GM21367 (cell line): Measurements from ENCODE around the gene ABHD12.

Experiments used
- ATAC-seq: cut with Tn5 transposase; IDR thresholded peaks from one replicate; pipeline ENCODE4 v1.9.1; 2021; ENCODE audit not compliant: unreplicated experiment

ABHD12 gene

GRCh38 chr20:25258828-25259227 lies 131.8 kb downstream of the ABHD12 start:
- ATAC-seq = no peak

GRCh38 chr20:25258476-25258805 lies 132.2 kb downstream of the ABHD12 start:
- ATAC-seq = no peak

GRCh38 chr20:25257756-25258475 lies 132.7 kb downstream of the ABHD12 start:
- ATAC-seq = no peak

GRCh38 chr20:25257130-25257529 lies 133.5 kb downstream of the ABHD12 start:
- ATAC-seq = no peak

DNA sequence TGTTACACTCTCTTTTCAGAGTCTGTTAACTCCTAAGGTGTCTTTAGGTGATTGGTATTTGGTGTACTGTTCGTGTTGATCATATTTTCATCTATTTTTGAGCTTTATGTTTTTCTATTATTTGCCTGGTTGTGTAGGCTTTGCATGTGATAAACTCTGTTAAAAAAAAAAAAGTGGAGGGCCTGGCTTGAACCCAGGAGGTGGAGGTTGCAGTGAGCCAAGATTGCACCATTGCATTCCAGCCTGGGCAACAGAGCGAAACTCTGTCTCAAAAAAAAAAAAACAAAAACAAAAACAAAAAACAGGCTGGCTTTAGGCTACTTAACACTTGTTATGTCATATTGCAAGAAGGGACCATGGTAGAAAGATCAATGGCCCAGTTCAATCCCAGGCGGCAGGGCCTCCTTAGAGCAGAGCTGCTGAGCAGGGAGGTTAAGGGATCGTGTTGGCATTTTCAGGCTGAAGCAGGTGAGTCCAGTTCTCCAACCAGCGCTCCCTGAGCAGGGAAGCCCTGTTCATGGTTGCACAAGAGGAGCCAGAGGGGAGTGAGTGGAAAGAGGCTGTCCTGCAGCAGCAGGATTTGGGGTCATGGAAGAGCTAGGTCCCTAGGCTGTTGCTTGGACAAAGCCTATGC lies 134.3 kb downstream of the ABHD12 start:
- no peak for ATAC-seq

GRCh38 chr20:25254986-25255680 lies 135.5 kb downstream of the ABHD12 start:
- no peak for ATAC-seq

GRCh38 chr20:25254571-25254970 lies 136.1 kb downstream of the ABHD12 start:
- no peak for ATAC-seq

DNA sequence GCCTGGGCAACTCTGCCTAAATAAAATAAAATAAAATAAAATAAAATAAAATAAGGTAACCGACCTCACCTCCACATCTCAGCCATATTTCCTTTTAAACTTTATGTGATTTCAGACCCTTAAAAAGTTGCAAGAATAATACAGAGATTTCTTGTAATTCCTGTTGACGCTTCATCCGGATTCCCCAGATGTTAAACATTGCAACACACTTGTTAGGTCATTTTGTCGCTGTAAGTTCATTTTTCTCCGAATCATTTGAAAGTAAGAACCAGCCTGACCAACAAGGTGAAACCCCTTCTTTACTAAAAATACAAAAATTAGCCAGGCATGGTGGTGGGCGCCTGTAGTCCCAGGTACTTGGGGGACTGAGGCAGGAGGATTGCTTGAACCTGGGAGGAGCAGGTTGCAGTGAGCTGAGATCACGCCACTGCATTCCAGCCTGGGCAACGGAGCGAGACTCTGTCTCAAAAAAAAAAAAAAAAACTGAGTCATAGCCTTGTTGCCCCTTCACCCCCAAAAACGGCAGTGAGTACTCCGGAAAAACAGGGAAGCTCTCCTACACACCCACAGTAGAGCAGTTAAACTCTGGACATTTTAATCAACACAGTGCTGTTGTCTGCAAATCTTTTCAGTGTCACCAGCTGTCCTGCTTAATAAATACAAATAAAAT lies 136.9 kb downstream of the ABHD12 start:
- no peak for ATAC-seq

DNA sequence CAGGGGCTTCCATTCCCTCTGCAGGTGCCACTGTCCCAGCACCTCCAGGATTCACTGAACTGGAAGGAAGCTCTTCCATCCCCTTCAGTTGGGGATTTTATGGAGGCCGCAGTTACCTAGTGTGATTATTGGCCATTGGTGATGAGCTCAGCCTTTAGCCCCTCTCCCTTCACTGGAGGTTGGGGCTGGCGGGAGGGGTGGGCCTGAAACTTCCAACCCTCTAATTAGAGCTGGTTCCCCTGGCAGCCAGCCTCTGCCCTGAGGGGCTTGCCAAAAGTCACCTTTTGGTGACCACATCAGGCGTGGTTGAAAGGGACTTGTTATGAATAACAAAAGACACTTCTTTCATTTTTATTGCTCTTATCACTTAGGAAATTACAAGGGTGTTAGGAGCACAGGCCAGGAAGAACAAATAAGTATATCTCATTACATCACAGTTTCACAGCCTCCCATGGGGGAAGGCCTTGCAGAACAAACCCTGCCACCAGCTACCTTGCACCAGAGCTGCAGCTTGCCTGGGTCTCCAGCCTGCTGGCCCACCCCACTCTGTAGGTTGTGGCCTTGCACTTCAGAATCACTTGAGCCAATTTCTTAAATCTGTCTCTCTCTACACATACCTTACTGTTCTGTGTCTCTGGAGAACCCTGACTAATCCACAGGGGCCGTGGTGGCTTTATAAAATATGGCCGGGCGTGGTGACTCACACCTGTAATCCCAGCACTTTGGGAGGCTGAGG lies 137.8 kb downstream of the ABHD12 start:
- ATAC-seq = no peak

DNA sequence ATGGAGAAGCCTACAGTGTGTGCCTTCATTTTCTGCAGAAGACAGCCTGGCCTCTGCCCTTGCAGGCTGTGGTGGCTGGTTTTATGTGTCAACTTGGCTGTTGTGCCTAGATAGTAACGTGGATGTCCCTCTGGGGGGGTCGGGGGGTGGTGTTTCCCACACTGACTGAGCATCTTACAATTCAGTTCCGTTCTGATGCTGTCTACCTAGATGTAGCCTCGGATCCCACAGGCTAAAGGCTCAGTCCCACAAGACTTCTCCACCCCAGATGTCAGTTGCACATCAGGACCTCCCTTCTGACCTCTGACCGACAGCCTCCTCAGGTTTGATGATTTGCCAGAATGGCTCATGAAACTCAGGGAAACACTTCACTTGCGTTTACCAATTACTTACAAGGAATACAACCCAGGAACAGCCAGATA lies 138.4 kb downstream of the ABHD12 start:
- ATAC-seq = no peak

DNA sequence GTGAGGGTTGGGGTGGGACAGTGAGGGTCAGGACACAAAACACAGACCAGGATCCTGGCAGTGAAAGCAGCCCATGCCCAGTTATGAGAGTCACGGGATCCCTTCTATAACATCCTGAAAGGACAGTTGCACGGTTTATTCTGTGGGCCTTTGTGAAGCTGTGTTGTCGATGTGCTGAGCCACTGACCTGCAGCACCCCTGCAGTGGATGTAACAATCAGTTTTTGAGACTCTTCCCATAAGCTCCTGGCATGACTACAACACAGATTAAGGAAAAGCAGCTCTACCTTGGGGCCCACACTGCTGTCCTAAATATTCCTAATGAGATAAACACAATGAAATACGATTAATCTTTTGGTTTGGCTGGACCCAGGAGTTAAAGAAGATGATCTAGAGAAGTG lies 139.1 kb downstream of the ABHD12 start:
- ATAC-seq = no peak

GRCh38 chr20:25251019-25251418 lies 139.6 kb downstream of the ABHD12 start:
- no peak for ATAC-seq

- no peak for ATAC-seq
Measured at GRCh38 chr20:25250508-25250907, 140.1 kb downstream of the ABHD12 start.
